Measurements from ENCODE around the gene DVL1. TPM values are rescaled to one million over a fixed set of nuclear protein-coding genes. Genes with fewer than 3 reads are reported as not detected.

DVL1 gene
- total and polyA plus RNA-seq, 4 experiments from 2014 or later: 0.19 to 44.6 (median 22.8) TPM

GRCh38 chr1:1340791-1341548 lies 8.2 kb downstream of the DVL1 start:
- ChIA-PET POLR2A (ENCODE audit: partially characterized antibody) (no interaction called here), CTCF (ENCODE audit: partially characterized antibody) (no interaction called here)
- Histone ChIP-seq H3K4me3 (ENCODE audit: low read length in 2 of 2) (no peak overlapping the region), H3K9me3 (ENCODE audit: control insufficient read depth in 1 of 2, low read length in 2 of 2) (no peaks in the 10 kb centered on the region), H3K36me3 (ENCODE audit: insufficient read depth, low read length) (no peaks in the 10 kb centered on the region), H3K4me1 (ENCODE audit: insufficient read depth, low read length) (no peaks in the 10 kb centered on the region), H3K27me3 (ENCODE audit: insufficient read depth, low read length) (no peaks in the 10 kb centered on the region), H3K27ac (ENCODE audit: low read depth, low read length) (no peak overlapping the region)
- no peaks in the 10 kb centered on the region for H3K27me3 Mint-ChIP-seq
- H3K4me3 Mint-ChIP-seq: no peak overlapping the region
- no peaks in the 10 kb centered on the region for H3K9me3 Mint-ChIP-seq
- H3K27ac Mint-ChIP-seq: peak overlapping the region in 2 of 7 donors; percentile 6 to 30
- intact Hi-C loops (cut with micrococcal nuclease): no loop called here
- peaks cover 0 to 8% (median 6%) of the 10 kb centered on the region in 4 donors for H3K4me1 Mint-ChIP-seq
- peaks cover 10 to 12% of the 10 kb centered on the region in 2 donors for H3K36me3 Mint-ChIP-seq
- peak in 1 of 5 donors; percentile 3 for DNase-seq

- Mint-ChIP-seq H3K27me3 (no peaks in the 10 kb centered on the region), H3K9me3 (no peaks in the 10 kb centered on the region), H3K27ac (no peak overlapping the region), H3K4me3 (no peak overlapping the region), H3K36me3 (peaks cover 10 to 12% of the 10 kb centered on the region in 2 donors), H3K4me1 (peaks cover 0 to 8% (median 6%) of the 10 kb centered on the region in 4 donors)
- CTCF ChIA-PET (ENCODE audit: partially characterized antibody): no interaction called here
- intact Hi-C loops (cut with micrococcal nuclease): no loop called here
- Histone ChIP-seq H3K27ac (ENCODE audit: low read depth, low read length) (no peak overlapping the region), H3K4me1 (ENCODE audit: insufficient read depth, low read length) (no peaks in the 10 kb centered on the region), H3K27me3 (ENCODE audit: insufficient read depth, low read length) (no peaks in the 10 kb centered on the region), H3K36me3 (ENCODE audit: insufficient read depth, low read length) (no peaks in the 10 kb centered on the region), H3K4me3 (ENCODE audit: low read length in 2 of 2) (no peak overlapping the region), H3K9me3 (ENCODE audit: control insufficient read depth in 1 of 2, low read length in 2 of 2) (no peaks in the 10 kb centered on the region)
- DNase-seq: no peak
- POLR2A ChIA-PET (ENCODE audit: partially characterized antibody): no interaction called here
Measured at GRCh38 chr1:1340185-1340584, 9.0 kb downstream of the DVL1 start.

- Mint-ChIP-seq H3K27me3 (no peaks in the 10 kb centered on the region), H3K4me1 (peaks cover 0 to 8% (median 6%) of the 10 kb centered on the region in 4 donors), H3K27ac (no peak overlapping the region), H3K4me3 (no peak overlapping the region), H3K9me3 (no peaks in the 10 kb centered on the region), H3K36me3 (peaks cover 10 to 12% of the 10 kb centered on the region in 2 donors)
- H3K4me1 ChIP-seq (ENCODE audit: insufficient read depth, low read length): no peaks in the 10 kb centered on the region
- no peaks in the 10 kb centered on the region for H3K36me3 ChIP-seq (ENCODE audit: insufficient read depth, low read length)
- H3K9me3 ChIP-seq (ENCODE audit: control insufficient read depth in 1 of 2, low read length in 2 of 2): no peaks in the 10 kb centered on the region
- no peak overlapping the region for H3K4me3 ChIP-seq (ENCODE audit: low read length in 2 of 2)
- POLR2A ChIA-PET (ENCODE audit: partially characterized antibody): no interaction called here
- no peaks in the 10 kb centered on the region for H3K27me3 ChIP-seq (ENCODE audit: insufficient read depth, low read length)
- intact Hi-C loops (cut with micrococcal nuclease): no loop called here
- CTCF ChIA-PET (ENCODE audit: partially characterized antibody): interaction anchor here (0.6 kb wide), 1 partner anchor 241 kb away, joined by 3 read pairs; no protein-coding TSS in a partner anchor
- DNase-seq: no peak
- H3K27ac ChIP-seq (ENCODE audit: low read depth, low read length): no peak overlapping the region
Measured at GRCh38 chr1:1338278-1338677, 10.9 kb downstream of the DVL1 start.

- Mint-ChIP-seq H3K4me3 (no peak overlapping the region), H3K4me1 (peaks cover 0 to 8% (median 6%) of the 10 kb centered on the region in 4 donors), H3K36me3 (peaks cover 10 to 12% of the 10 kb centered on the region in 2 donors), H3K27me3 (no peaks in the 10 kb centered on the region), H3K27ac (no peak overlapping the region), H3K9me3 (no peaks in the 10 kb centered on the region)
- intact Hi-C loops (cut with micrococcal nuclease): no loop called here
- ChIA-PET POLR2A (ENCODE audit: partially characterized antibody) (no interaction called here), CTCF (ENCODE audit: partially characterized antibody) (interaction anchor here (0.6 kb wide), 1 partner anchor 241 kb away, joined by 3 read pairs; no protein-coding TSS in a partner anchor)
- no peak for DNase-seq
- Histone ChIP-seq H3K27me3 (ENCODE audit: insufficient read depth, low read length) (no peaks in the 10 kb centered on the region), H3K27ac (ENCODE audit: low read depth, low read length) (no peak overlapping the region), H3K4me3 (ENCODE audit: low read length in 2 of 2) (no peak overlapping the region), H3K36me3 (ENCODE audit: insufficient read depth, low read length) (no peaks in the 10 kb centered on the region), H3K4me1 (ENCODE audit: insufficient read depth, low read length) (no peaks in the 10 kb centered on the region), H3K9me3 (ENCODE audit: control insufficient read depth in 1 of 2, low read length in 2 of 2) (no peaks in the 10 kb centered on the region)
Measured at GRCh38 chr1:1337793-1338147, 11.4 kb downstream of the DVL1 start.

GRCh38 chr1:1336931-1337792 lies 12.1 kb downstream of the DVL1 start:
- Mint-ChIP-seq H3K4me1 (peaks cover 0 to 8% (median 6%) of the 10 kb centered on the region in 4 donors), H3K4me3 (no peak overlapping the region), H3K9me3 (no peaks in the 10 kb centered on the region), H3K36me3 (peaks cover 10 to 12% of the 10 kb centered on the region in 2 donors), H3K27me3 (no peaks in the 10 kb centered on the region), H3K27ac (no peak overlapping the region)
- no peak overlapping the region for H3K27ac ChIP-seq (ENCODE audit: low read depth, low read length)
- no peaks in the 10 kb centered on the region for H3K9me3 ChIP-seq (ENCODE audit: control insufficient read depth in 1 of 2, low read length in 2 of 2)
- no peak overlapping the region for H3K4me3 ChIP-seq (ENCODE audit: low read length in 2 of 2)
- CTCF ChIA-PET (ENCODE audit: partially characterized antibody): interaction anchor here (0.6 kb wide), 1 partner anchor 240 kb away, joined by 3 read pairs; no protein-coding TSS in a partner anchor
- POLR2A ChIA-PET (ENCODE audit: partially characterized antibody): no interaction called here
- H3K27me3 ChIP-seq (ENCODE audit: insufficient read depth, low read length): no peaks in the 10 kb centered on the region
- intact Hi-C loops (cut with micrococcal nuclease): no loop called here
- H3K4me1 ChIP-seq (ENCODE audit: insufficient read depth, low read length): no peaks in the 10 kb centered on the region
- H3K36me3 ChIP-seq (ENCODE audit: insufficient read depth, low read length): no peaks in the 10 kb centered on the region
- DNase-seq: no peak

- Histone ChIP-seq H3K36me3 (ENCODE audit: insufficient read depth, low read length) (no peaks in the 10 kb centered on the region), H3K27ac (ENCODE audit: low read depth, low read length) (no peak overlapping the region), H3K4me3 (ENCODE audit: low read length in 2 of 2) (no peak overlapping the region), H3K9me3 (ENCODE audit: control insufficient read depth in 1 of 2, low read length in 2 of 2) (no peaks in the 10 kb centered on the region), H3K4me1 (ENCODE audit: insufficient read depth, low read length) (no peaks in the 10 kb centered on the region), H3K27me3 (ENCODE audit: insufficient read depth, low read length) (no peaks in the 10 kb centered on the region)
- peaks cover 0 to 8% (median 6%) of the 10 kb centered on the region in 4 donors for H3K4me1 Mint-ChIP-seq
- DNase-seq: no peak
- H3K36me3 Mint-ChIP-seq: peaks cover 10 to 12% of the 10 kb centered on the region in 2 donors
- intact Hi-C loops (cut with micrococcal nuclease): no loop called here
- no peak overlapping the region for H3K27ac Mint-ChIP-seq
- H3K4me3 Mint-ChIP-seq: no peak overlapping the region
- POLR2A ChIA-PET (ENCODE audit: partially characterized antibody): interaction anchor here (1.1 kb wide), 2 partner anchors 15 to 63 kb away, joined by 3 read pairs; no protein-coding TSS in a partner anchor
- H3K27me3 Mint-ChIP-seq: no peaks in the 10 kb centered on the region
- H3K9me3 Mint-ChIP-seq: no peaks in the 10 kb centered on the region
- CTCF ChIA-PET (ENCODE audit: partially characterized antibody): no interaction called here
Measured at GRCh38 chr1:1336446-1336845, 12.8 kb downstream of the DVL1 start.

GRCh38 chr1:1335792-1336248 lies 13.4 kb downstream of the DVL1 start:
- Mint-ChIP-seq H3K9me3 (no peaks in the 10 kb centered on the region), H3K27me3 (no peaks in the 10 kb centered on the region), H3K4me1 (peaks cover 0 to 3% (median 1%) of the 10 kb centered on the region in 4 donors), H3K27ac (no peak overlapping the region), H3K4me3 (no peak overlapping the region), H3K36me3 (peaks cover 4 to 6% of the 10 kb centered on the region in 2 donors)
- Histone ChIP-seq H3K27ac (ENCODE audit: low read depth, low read length) (no peak overlapping the region), H3K4me3 (ENCODE audit: low read length in 2 of 2) (no peak overlapping the region), H3K36me3 (ENCODE audit: insufficient read depth, low read length) (no peaks in the 10 kb centered on the region), H3K27me3 (ENCODE audit: insufficient read depth, low read length) (no peaks in the 10 kb centered on the region), H3K4me1 (ENCODE audit: insufficient read depth, low read length) (no peaks in the 10 kb centered on the region), H3K9me3 (ENCODE audit: control insufficient read depth in 1 of 2, low read length in 2 of 2) (no peaks in the 10 kb centered on the region)
- no peak for DNase-seq
- CTCF ChIA-PET (ENCODE audit: partially characterized antibody): no interaction called here
- intact Hi-C loops (cut with micrococcal nuclease): no loop called here
- POLR2A ChIA-PET (ENCODE audit: partially characterized antibody): interaction anchor here (1.1 to 1.6 kb wide), 3 partner anchors 15 to 64 kb away, joined by 3 read pairs; no protein-coding TSS in a partner anchor

Measured in CD4-positive, alpha-beta memory T cell (primary cell).